ENCODE data around the gene BDH2. TPM values are rescaled to one million over a fixed set of nuclear protein-coding genes. Genes with fewer than 3 reads are reported as not detected.

BDH2 gene
- total RNA-seq, 1 experiment from 2014 or later: 28.3 TPM

DNA sequence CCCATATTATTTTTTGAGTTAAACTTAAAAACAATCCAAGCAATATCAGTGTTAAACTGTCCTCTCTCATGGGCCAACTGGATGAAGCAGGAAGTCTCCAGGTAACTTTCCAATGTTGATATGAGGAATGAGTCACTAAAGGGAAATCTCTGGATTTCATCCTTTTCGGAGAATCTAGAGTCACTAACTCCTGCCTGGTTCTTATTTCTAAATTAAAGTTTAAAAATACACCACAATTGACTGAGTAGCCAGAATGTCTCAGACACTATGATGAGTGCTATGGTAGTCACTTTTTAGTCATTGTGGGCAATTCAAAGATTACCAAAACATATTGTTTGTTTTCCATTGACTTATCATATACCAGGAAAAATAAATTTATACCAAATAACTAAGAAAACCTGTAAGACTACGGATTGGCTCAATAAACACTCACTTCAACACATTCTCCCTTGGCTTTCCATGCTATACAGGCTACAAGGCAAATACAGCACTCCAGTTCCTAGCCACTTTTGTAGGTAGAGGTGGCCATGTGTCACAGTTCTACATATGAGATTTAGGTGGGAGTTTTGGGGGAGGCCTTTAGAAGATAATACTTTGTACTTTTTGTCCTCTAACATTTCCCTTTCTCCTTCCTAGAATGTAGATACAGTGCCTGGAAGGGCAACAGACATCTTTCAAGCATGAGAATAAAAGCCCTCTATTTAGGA, 31.6 kb downstream of the BDH2 start:
- Histone ChIP-seq H3K27me3 (replicated peaks; ENCODE audit: insufficient read depth, low read depth, low read length, poor library complexity) (no peaks in the 10 kb centered on the region), H3K4me1 (ENCODE audit: insufficient read depth, low read length, poor library complexity, severe bottlenecking) (no peaks in the 10 kb centered on the region), H3K27ac (ENCODE audit: low read depth, low read length, poor library complexity, severe bottlenecking) (no peak overlapping the region), H3K9me3 (ENCODE audit: low read depth, low read length, poor library complexity, severe bottlenecking) (no peaks in the 10 kb centered on the region), H3K4me3 (ENCODE audit: low read depth, low read length, poor library complexity, severe bottlenecking) (no peak overlapping the region), H3K36me3 (ENCODE audit: insufficient read depth, low read length, poor library complexity, severe bottlenecking) (no peaks in the 10 kb centered on the region)
- intact Hi-C loops (cut with micrococcal nuclease; ENCODE audit: unreplicated experiment): no loop called here
- CTCF ChIA-PET: no interaction called here
- no peak for DNase-seq (ENCODE audit: low spot score)
- TF ChIP-seq, protein P1, sequence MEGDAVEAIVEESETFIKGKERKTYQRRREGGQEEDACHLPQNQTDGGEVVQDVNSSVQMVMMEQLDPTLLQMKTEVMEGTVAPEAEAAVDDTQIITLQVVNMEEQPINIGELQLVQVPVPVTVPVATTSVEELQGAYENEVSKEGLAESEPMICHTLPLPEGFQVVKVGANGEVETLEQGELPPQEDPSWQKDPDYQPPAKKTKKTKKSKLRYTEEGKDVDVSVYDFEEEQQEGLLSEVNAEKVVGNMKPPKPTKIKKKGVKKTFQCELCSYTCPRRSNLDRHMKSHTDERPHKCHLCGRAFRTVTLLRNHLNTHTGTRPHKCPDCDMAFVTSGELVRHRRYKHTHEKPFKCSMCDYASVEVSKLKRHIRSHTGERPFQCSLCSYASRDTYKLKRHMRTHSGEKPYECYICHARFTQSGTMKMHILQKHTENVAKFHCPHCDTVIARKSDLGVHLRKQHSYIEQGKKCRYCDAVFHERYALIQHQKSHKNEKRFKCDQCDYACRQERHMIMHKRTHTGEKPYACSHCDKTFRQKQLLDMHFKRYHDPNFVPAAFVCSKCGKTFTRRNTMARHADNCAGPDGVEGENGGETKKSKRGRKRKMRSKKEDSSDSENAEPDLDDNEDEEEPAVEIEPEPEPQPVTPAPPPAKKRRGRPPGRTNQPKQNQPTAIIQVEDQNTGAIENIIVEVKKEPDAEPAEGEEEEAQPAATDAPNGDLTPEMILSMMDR (conservative IDR thresholded peaks at IDR 0.05; ENCODE audit: low read depth, low read length): no peak
- TF ChIP-seq EZH2 (IDR thresholded peaks at IDR 0.05; ENCODE audit: borderline replicate concordance, low read depth, low read length, poor library complexity, severe bottlenecking): no peak
- POLR2A ChIA-PET (ENCODE audit: low non-redundant PET): no interaction called here
- BruUV-seq (replicated peaks): no TSS peak

- TF ChIP-seq, protein P1 (conservative IDR thresholded peaks at IDR 0.05; ENCODE audit: low read depth, low read length): no peak
- no peak for TF ChIP-seq EZH2 (IDR thresholded peaks at IDR 0.05; ENCODE audit: borderline replicate concordance, low read depth, low read length, poor library complexity, severe bottlenecking)
- CTCF ChIA-PET: no interaction called here
- no peak for DNase-seq (ENCODE audit: low spot score)
- Histone ChIP-seq H3K9me3 (ENCODE audit: low read depth, low read length, poor library complexity, severe bottlenecking) (no peaks in the 10 kb centered on the region), H3K27me3 (replicated peaks; ENCODE audit: insufficient read depth, low read depth, low read length, poor library complexity) (no peaks in the 10 kb centered on the region), H3K27ac (ENCODE audit: low read depth, low read length, poor library complexity, severe bottlenecking) (no peak overlapping the region), H3K4me1 (ENCODE audit: insufficient read depth, low read length, poor library complexity, severe bottlenecking) (no peaks in the 10 kb centered on the region), H3K36me3 (ENCODE audit: insufficient read depth, low read length, poor library complexity, severe bottlenecking) (no peaks in the 10 kb centered on the region), H3K4me3 (ENCODE audit: low read depth, low read length, poor library complexity, severe bottlenecking) (no peak overlapping the region)
- intact Hi-C loops (cut with micrococcal nuclease; ENCODE audit: unreplicated experiment): no loop called here
- no TSS peak for BruUV-seq (replicated peaks)
- POLR2A ChIA-PET (ENCODE audit: low non-redundant PET): interaction anchor here (0.6 kb wide), 1 partner anchor 10 kb away, joined by 8 read pairs; no protein-coding TSS in a partner anchor
Measured at GRCh38 chr4:103060453-103061148, 39.0 kb downstream of the BDH2 start.

- H3K27me3 ChIP-seq (replicated peaks; ENCODE audit: insufficient read depth, low read depth, low read length, poor library complexity): no peaks in the 10 kb centered on the region
- intact Hi-C loops (cut with micrococcal nuclease; ENCODE audit: unreplicated experiment): no loop called here
- no peaks in the 10 kb centered on the region for H3K36me3 ChIP-seq (ENCODE audit: insufficient read depth, low read length, poor library complexity, severe bottlenecking)
- CTCF ChIA-PET: interaction anchor here (0.7 kb wide), 1 partner anchor 38 kb away, joined by 4 read pairs; no protein-coding TSS in a partner anchor
- H3K4me3 ChIP-seq (ENCODE audit: low read depth, low read length, poor library complexity, severe bottlenecking): no peak overlapping the region
- DNase-seq (ENCODE audit: low spot score): no peak
- no TSS peak for BruUV-seq (replicated peaks)
- H3K4me1 ChIP-seq (ENCODE audit: insufficient read depth, low read length, poor library complexity, severe bottlenecking): no peaks in the 10 kb centered on the region
- TF ChIP-seq, protein P1 (conservative IDR thresholded peaks at IDR 0.05; ENCODE audit: low read depth, low read length): no peak
- TF ChIP-seq EZH2 (IDR thresholded peaks at IDR 0.05; ENCODE audit: borderline replicate concordance, low read depth, low read length, poor library complexity, severe bottlenecking): no peak
- H3K27ac ChIP-seq (ENCODE audit: low read depth, low read length, poor library complexity, severe bottlenecking): no peak overlapping the region
- H3K9me3 ChIP-seq (ENCODE audit: low read depth, low read length, poor library complexity, severe bottlenecking): no peaks in the 10 kb centered on the region
- POLR2A ChIA-PET (ENCODE audit: low non-redundant PET): no interaction called here
Measured at GRCh38 chr4:103054030-103054429, 45.6 kb downstream of the BDH2 start.

All from A673 (cell line).